Loucy (cell line): Measurements from ENCODE around the gene BRD2.

Experiments used
- H2AFZ ChIP-seq: fragments of 200-600 bp; sonication (generic); 2 replicates; pipeline ENCODE4 v1.6.0; 2016; ENCODE audit warnings: antibody characterized with exemption, mild to moderate bottlenecking, low read length, moderate library complexity
- H3F3A ChIP-seq: fragments of 200-600 bp; 2 replicates; pipeline ENCODE4 v1.6.0; 2016; ENCODE audit warnings: antibody characterized with exemption, low read depth, mild to moderate bottlenecking
- H3K27me3 ChIP-seq: fragments of 200-600 bp; sonication (generic); 2 replicates; pipeline ENCODE4 v1.6.1; 2014; ENCODE audit warnings: low read length, mild to moderate bottlenecking; ENCODE audit not compliant: insufficient read depth, poor library complexity, severe bottlenecking
- H3K36me3 ChIP-seq: fragments of 200-600 bp; sonication (generic); 2 replicates; pipeline ENCODE4 v1.6.1; 2016; ENCODE audit warnings: low read length; ENCODE audit not compliant: insufficient read depth
- H3K4me1 ChIP-seq: fragments of 200-600 bp; sonication (generic); 2 replicates; pipeline ENCODE4 v1.5.1; 2014; ENCODE audit warnings: low read length, mild to moderate bottlenecking; ENCODE audit not compliant: insufficient read depth, poor library complexity, severe bottlenecking
- H3K4me2 ChIP-seq: fragments of 200-600 bp; sonication (generic); 2 replicates; pipeline ENCODE4 v1.6.0; 2014; ENCODE audit warnings: antibody characterized with exemption, low read length, low read depth, mild to moderate bottlenecking; ENCODE audit not compliant: poor library complexity, severe bottlenecking
- H3K4me3 ChIP-seq: fragments of 200-600 bp; sonication (generic); 2 replicates; pipeline ENCODE4 v1.5.1; 2014; ENCODE audit warnings: low read length, mild to moderate bottlenecking, mixed read lengths; ENCODE audit not compliant: poor library complexity, severe bottlenecking
- H3K79me2 ChIP-seq: fragments of 200-600 bp; sonication (generic); 2 replicates; pipeline ENCODE4 v1.6.1; 2014; ENCODE audit warnings: low read length; ENCODE audit not compliant: insufficient read depth
- H3K9ac ChIP-seq: fragments of 200-600 bp; sonication (generic); 2 replicates; pipeline ENCODE4 v1.6.0; 2014; ENCODE audit warnings: mild to moderate bottlenecking, low read depth, low read length, moderate library complexity; ENCODE audit not compliant: poor library complexity, severe bottlenecking
- H3K9me2 ChIP-seq: fragments of 200-600 bp; sonication (generic); replicated peaks from 2 replicates; pipeline ENCODE4 v1.6.1; 2016; ENCODE audit warnings: low read depth, low read length, mixed read lengths
- H3K9me3 ChIP-seq: fragments of 200-600 bp; sonication (generic); 2 replicates; pipeline ENCODE4 v1.6.1; 2014; ENCODE audit warnings: mild to moderate bottlenecking, antibody characterized with exemption, low read length, low read depth; ENCODE audit not compliant: insufficient read depth
- H4K20me1 ChIP-seq: fragments of 200-600 bp; sonication (generic); 2 replicates; pipeline ENCODE4 v1.6.0; 2014; ENCODE audit warnings: antibody characterized with exemption, low read length, mild to moderate bottlenecking; ENCODE audit not compliant: insufficient read depth, poor library complexity, severe bottlenecking
- EZH2phosphoT487 ChIP-seq: fragments of 200-600 bp; IDR thresholded peaks from 2 replicates; pipeline ENCODE4 v1.6.1; 2018; ENCODE audit warnings: antibody characterized with exemption, mild to moderate bottlenecking, moderate library complexity, borderline replicate concordance
- TF ChIP-seq, protein P1 (sequence below): fragments of 200-600 bp; sonication (generic); conservative IDR thresholded peaks from 2 replicates; pipeline ENCODE4 v1.5.1; 2014; ENCODE audit warnings: mild to moderate bottlenecking, antibody characterized with exemption, low read length

Gene BRD2

GRCh38 chr6:33007831-33008400 lies 39.5 kb downstream of the BRD2 start:
- no peaks in the 10 kb centered on the region for H4K20me1 ChIP-seq
- H3K27me3 ChIP-seq, result peaks cover 13% of the 10 kb centered on the region

DNA sequence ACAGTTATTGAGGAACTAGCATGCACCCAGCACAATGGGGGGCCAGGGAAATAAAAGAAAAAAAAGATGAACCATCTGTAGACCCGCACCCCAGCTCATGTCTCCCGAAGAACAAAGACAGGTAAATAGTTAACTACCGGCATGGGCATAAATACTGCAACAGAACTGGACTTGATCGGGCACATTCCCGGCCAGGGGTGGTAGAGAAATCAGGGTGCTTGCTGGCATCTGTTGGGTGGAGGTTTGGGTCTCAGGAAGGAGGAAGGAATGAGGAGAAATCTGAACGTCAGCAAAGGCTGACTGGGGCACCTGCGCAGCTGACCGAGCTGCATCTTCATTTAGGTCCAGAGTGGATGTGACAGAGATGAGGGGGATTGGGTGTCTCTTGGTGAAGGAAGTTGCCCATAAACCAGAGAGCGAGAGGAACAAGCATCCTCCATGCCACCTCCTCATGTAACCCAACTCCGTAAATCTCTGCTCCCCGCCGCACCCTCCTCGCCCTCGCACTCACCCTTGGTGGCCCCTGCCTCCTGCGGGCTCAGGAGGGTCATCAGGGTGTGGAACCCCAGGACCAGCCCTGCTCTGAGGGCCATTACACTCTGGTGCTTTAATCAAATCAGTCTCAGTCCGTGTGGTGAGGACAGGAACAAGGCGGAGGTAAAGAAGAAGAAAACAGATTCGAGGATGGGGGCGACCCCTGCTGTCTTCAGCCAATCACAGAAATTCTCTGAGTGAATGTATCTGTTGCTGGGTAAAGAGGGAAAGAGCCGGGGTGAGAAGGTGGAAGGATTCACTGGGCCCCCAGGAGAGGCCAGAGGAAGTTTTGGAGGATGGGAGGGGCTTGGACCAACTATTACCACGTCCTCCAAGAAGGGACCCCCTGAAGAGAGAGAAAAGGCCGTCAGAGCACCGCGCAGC lies 40.8 kb downstream of the BRD2 start, which contains the start of gene HLA-DOA:
Gene HLA-DOA, minus strand, starts transcription at position 648 of the 918 bp plus-strand sequence.
- Histone ChIP-seq H3K9me2 (no peaks in the 10 kb centered on the region), H3K9ac (no peak within 1 kb of the TSS), H2AFZ (no peak within 1 kb of the TSS), H3K4me3 (no peak within 1 kb of the TSS), H3K36me3 (no peaks in the 10 kb centered on the region), H3F3A (no peaks in the 10 kb centered on the region), H3K4me1 (no peaks in the 10 kb centered on the region), H3K4me2 (no peak within 1 kb of the TSS), H3K79me2 (no peaks in the 10 kb centered on the region), H3K27me3 (peaks cover under 1% of the 10 kb centered on the region), H4K20me1 (no peaks in the 10 kb centered on the region), H3K9me3 (no peaks in the 10 kb centered on the region)
- TF ChIP-seq EZH2phosphoT487, result no peak
- TF ChIP-seq, protein P1, sequence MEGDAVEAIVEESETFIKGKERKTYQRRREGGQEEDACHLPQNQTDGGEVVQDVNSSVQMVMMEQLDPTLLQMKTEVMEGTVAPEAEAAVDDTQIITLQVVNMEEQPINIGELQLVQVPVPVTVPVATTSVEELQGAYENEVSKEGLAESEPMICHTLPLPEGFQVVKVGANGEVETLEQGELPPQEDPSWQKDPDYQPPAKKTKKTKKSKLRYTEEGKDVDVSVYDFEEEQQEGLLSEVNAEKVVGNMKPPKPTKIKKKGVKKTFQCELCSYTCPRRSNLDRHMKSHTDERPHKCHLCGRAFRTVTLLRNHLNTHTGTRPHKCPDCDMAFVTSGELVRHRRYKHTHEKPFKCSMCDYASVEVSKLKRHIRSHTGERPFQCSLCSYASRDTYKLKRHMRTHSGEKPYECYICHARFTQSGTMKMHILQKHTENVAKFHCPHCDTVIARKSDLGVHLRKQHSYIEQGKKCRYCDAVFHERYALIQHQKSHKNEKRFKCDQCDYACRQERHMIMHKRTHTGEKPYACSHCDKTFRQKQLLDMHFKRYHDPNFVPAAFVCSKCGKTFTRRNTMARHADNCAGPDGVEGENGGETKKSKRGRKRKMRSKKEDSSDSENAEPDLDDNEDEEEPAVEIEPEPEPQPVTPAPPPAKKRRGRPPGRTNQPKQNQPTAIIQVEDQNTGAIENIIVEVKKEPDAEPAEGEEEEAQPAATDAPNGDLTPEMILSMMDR, result no peak

More at GRCh38 chr6:33007831-33008400, 39.5 kb downstream of the BRD2 start:
- Histone ChIP-seq H3K9me2 (no peaks in the 10 kb centered on the region), H3K4me1 (no peaks in the 10 kb centered on the region), H3K9ac (no peak overlapping the region), H3K4me2 (no peak overlapping the region), H3F3A (no peaks in the 10 kb centered on the region), H2AFZ (no peak overlapping the region), H3K79me2 (no peaks in the 10 kb centered on the region), H3K9me3 (no peaks in the 10 kb centered on the region), H3K4me3 (no peak overlapping the region), H3K36me3 (no peaks in the 10 kb centered on the region)
- TF ChIP-seq, protein P1, result no peak
- no peak for TF ChIP-seq EZH2phosphoT487

DNA sequence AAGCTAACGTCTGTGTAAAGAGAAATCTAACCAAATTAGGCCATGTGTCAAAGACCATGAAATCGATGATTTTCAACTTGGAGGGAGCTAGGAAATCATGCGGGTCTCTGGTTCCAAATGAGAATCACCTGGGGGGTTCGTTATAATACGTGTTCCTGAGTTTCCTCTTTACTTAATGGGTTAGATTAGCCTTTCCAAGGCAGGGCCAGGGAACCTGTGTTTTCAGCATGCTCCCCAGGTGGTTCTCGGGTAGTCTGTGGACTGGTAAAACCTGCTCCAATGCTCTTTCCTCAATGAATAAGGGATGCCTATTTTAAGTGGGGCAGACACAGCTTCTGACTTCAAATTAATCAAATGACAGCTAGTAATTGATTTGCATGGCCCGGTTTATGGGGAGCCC lies 42.0 kb downstream of the BRD2 start:
- Histone ChIP-seq H3K4me2 (no peak overlapping the region), H3K27me3 (no peaks in the 10 kb centered on the region), H3K9ac (no peak overlapping the region), H4K20me1 (no peaks in the 10 kb centered on the region), H2AFZ (no peak overlapping the region), H3K4me1 (no peaks in the 10 kb centered on the region), H3F3A (no peaks in the 10 kb centered on the region), H3K36me3 (no peaks in the 10 kb centered on the region), H3K4me3 (no peak overlapping the region), H3K9me2 (no peaks in the 10 kb centered on the region), H3K79me2 (no peaks in the 10 kb centered on the region), H3K9me3 (no peaks in the 10 kb centered on the region)
- TF ChIP-seq, protein P1, result no peak
- TF ChIP-seq EZH2phosphoT487, result no peak
